PFSK-1 (cell line): ENCODE results near the gene JPH2.

ENCODE experiments used
- FOXP2 ChIP-seq: optimal IDR thresholded peaks from 2 replicates; pipeline ENCODE3; 2011; ENCODE audit warnings: borderline replicate concordance, control low read depth, inconsistent platforms; ENCODE audit not compliant: insufficient read depth; ENCODE audit errors: extremely low read length, extremely low read depth
- POLR2AphosphoS5 ChIP-seq: IDR thresholded peaks from 2 replicates; pipeline ENCODE4 v1.6.1; 2012; ENCODE audit warnings: low read depth, mild to moderate bottlenecking, control low read depth, low read length, moderate library complexity
- SIN3A ChIP-seq: IDR thresholded peaks from 2 replicates; pipeline ENCODE4 v1.6.1; 2012; ENCODE audit warnings: mild to moderate bottlenecking, low read length, moderate library complexity, borderline replicate concordance; ENCODE audit not compliant: insufficient read depth
- TAF1 ChIP-seq: IDR thresholded peaks from 2 replicates; pipeline ENCODE4 v1.6.1; 2012; ENCODE audit warnings: low read length, control low read depth, borderline replicate concordance; ENCODE audit not compliant: insufficient read depth
- TF ChIP-seq, protein P1 (sequence below), 2 experiments: IDR thresholded peaks; 2 replicates each; pipeline versions ENCODE4 v1.6.1 to v1.8.0; 2011 to 2012; ENCODE audit warnings: low read depth in 2 of 2, low read length in 2 of 2, control low read depth in 1 of 2, inconsistent platforms in 1 of 2, mild to moderate bottlenecking in 1 of 2, moderate library complexity in 1 of 2; ENCODE audit not compliant: insufficient read depth in 1 of 2

JPH2 gene

GRCh38 chr20:44118185-44119033 lies 68.6 kb downstream of the JPH2 start:
- TF ChIP-seq TAF1 (no peak), FOXP2 (no peak), POLR2AphosphoS5 (no peak), SIN3A (no peak)
- TF ChIP-seq, protein P1, sequence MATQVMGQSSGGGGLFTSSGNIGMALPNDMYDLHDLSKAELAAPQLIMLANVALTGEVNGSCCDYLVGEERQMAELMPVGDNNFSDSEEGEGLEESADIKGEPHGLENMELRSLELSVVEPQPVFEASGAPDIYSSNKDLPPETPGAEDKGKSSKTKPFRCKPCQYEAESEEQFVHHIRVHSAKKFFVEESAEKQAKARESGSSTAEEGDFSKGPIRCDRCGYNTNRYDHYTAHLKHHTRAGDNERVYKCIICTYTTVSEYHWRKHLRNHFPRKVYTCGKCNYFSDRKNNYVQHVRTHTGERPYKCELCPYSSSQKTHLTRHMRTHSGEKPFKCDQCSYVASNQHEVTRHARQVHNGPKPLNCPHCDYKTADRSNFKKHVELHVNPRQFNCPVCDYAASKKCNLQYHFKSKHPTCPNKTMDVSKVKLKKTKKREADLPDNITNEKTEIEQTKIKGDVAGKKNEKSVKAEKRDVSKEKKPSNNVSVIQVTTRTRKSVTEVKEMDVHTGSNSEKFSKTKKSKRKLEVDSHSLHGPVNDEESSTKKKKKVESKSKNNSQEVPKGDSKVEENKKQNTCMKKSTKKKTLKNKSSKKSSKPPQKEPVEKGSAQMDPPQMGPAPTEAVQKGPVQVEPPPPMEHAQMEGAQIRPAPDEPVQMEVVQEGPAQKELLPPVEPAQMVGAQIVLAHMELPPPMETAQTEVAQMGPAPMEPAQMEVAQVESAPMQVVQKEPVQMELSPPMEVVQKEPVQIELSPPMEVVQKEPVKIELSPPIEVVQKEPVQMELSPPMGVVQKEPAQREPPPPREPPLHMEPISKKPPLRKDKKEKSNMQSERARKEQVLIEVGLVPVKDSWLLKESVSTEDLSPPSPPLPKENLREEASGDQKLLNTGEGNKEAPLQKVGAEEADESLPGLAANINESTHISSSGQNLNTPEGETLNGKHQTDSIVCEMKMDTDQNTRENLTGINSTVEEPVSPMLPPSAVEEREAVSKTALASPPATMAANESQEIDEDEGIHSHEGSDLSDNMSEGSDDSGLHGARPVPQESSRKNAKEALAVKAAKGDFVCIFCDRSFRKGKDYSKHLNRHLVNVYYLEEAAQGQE (IDR thresholded peaks at IDR 0.05; ENCODE audit: insufficient read depth in 1 of 2, low read depth in 2 of 2, low read length in 2 of 2): no peak

GRCh38 chr20:44117296-44118184 lies 69.4 kb downstream of the JPH2 start:
- TF ChIP-seq, protein P1 (IDR thresholded peaks at IDR 0.05; ENCODE audit: insufficient read depth in 1 of 2, low read depth in 2 of 2, low read length in 2 of 2): no peak
- TF ChIP-seq POLR2AphosphoS5 (no peak), FOXP2 (no peak), TAF1 (no peak), SIN3A (no peak)

GRCh38 chr20:44115762-44116644 lies 71.0 kb downstream of the JPH2 start:
- TF ChIP-seq, protein P1 (IDR thresholded peaks at IDR 0.05; ENCODE audit: insufficient read depth in 1 of 2, low read depth in 2 of 2, low read length in 2 of 2): no peak
- no peak for TF ChIP-seq TAF1
- TF ChIP-seq POLR2AphosphoS5: no peak
- no peak for TF ChIP-seq SIN3A
- TF ChIP-seq FOXP2: no peak

DNA sequence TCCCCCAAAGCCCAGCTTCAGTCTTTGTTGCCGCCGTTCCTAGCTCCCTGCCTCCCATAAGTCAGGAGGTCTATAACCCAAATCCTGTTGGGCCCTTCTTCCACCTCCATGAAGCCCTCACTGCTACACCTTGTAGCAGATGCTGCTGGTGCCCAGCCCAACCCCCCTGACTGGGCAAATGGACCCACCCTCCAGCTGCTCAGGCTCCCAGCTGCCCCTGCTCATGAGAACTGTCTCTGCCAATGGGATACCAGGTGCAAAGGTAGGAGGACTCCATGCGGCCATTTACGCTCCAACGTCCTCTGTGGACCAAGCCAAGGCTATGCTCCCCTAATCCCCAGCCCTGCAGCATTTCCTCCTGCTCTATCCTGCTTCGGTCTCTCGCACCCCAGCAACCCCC lies 71.8 kb downstream of the JPH2 start:
- TF ChIP-seq FOXP2: no peak
- TF ChIP-seq, protein P1 (IDR thresholded peaks at IDR 0.05; ENCODE audit: insufficient read depth in 1 of 2, low read depth in 2 of 2, low read length in 2 of 2): no peak
